Measurements from ENCODE around the gene ART5. TPM values are rescaled to one million over a fixed set of nuclear protein-coding genes. Genes with fewer than 3 reads are reported as not detected.

Gene ART5
- total RNA-seq, 1 experiment from 2014 or later: not detected

- H3K79me2 ChIP-seq (ENCODE audit: low read depth): no peaks in the 10 kb centered on the region
- TF ChIP-seq CTCF (conservative IDR thresholded peaks at IDR 0.05) (no peak), EZH2 (IDR thresholded peaks at IDR 0.05; ENCODE audit: low read depth) (no peak)
- H3K27ac ChIP-seq: no peak overlapping the region
- ChIA-PET CTCF (no interaction called here), POLR2A (ENCODE audit: unreplicated experiment) (no interaction called here)
- H3K9me2 ChIP-seq (ENCODE audit: insufficient read depth): no peaks in the 10 kb centered on the region
- intact Hi-C loops (cut with micrococcal nuclease; ENCODE audit: unreplicated experiment): no loop called here
- no peaks in the 10 kb centered on the region for H3K27me3 ChIP-seq (ENCODE audit: insufficient read depth, low read depth)
- H3F3A ChIP-seq (ENCODE audit: insufficient read depth, low read depth): no peaks in the 10 kb centered on the region
- no peaks in the 10 kb centered on the region for H3K9me3 ChIP-seq (ENCODE audit: insufficient read depth, low read depth)
- no peaks in the 10 kb centered on the region for H3K36me3 ChIP-seq (ENCODE audit: low read depth)
- no peak overlapping the region for H2AFZ ChIP-seq
- H3K4me2 ChIP-seq: no peak overlapping the region
- no peak for DNase-seq
- no peaks in the 10 kb centered on the region; the same call in 1 of the 2 replicates for H3K4me1 ChIP-seq (replicated peaks; ENCODE audit: insufficient read depth)
- no peaks in the 10 kb centered on the region for H4K20me1 ChIP-seq (ENCODE audit: insufficient read depth)
- no peak overlapping the region for H3K4me3 ChIP-seq
- BruUV-seq (replicated peaks): no TSS peak
These were observed 601 bp downstream of the ART5 start for GRCh38 chr11:3641191-3641590.

- Histone ChIP-seq H3K4me1 (replicated peaks; ENCODE audit: insufficient read depth) (no peaks in the 10 kb centered on the region; the same call in 1 of the 2 replicates), H3K27me3 (ENCODE audit: insufficient read depth, low read depth) (no peaks in the 10 kb centered on the region), H3F3A (ENCODE audit: insufficient read depth, low read depth) (no peaks in the 10 kb centered on the region), H3K4me2 (no peak overlapping the region), H3K79me2 (ENCODE audit: low read depth) (no peaks in the 10 kb centered on the region), H4K20me1 (ENCODE audit: insufficient read depth) (no peaks in the 10 kb centered on the region), H3K4me3 (no peak overlapping the region), H3K9me3 (ENCODE audit: insufficient read depth, low read depth) (no peaks in the 10 kb centered on the region), H3K36me3 (ENCODE audit: low read depth) (no peaks in the 10 kb centered on the region), H3K9me2 (ENCODE audit: insufficient read depth) (no peaks in the 10 kb centered on the region), H3K27ac (no peak overlapping the region), H2AFZ (no peak overlapping the region)
- no peak for TF ChIP-seq CTCF (conservative IDR thresholded peaks at IDR 0.05)
- no peak for TF ChIP-seq EZH2 (IDR thresholded peaks at IDR 0.05; ENCODE audit: low read depth)
- BruUV-seq (replicated peaks): no TSS peak
- DNase-seq: no peak
- ChIA-PET CTCF (no interaction called here), POLR2A (ENCODE audit: unreplicated experiment) (no interaction called here)
- intact Hi-C loops (cut with micrococcal nuclease; ENCODE audit: unreplicated experiment): no loop called here
These were observed 2.0 kb downstream of the ART5 start for GRCh38 chr11:3639841-3640240.

GRCh38 chr11:3638513-3638912 is 3.3 kb downstream of the ART5 start:
- Histone ChIP-seq H4K20me1 (ENCODE audit: insufficient read depth) (no peaks in the 10 kb centered on the region), H3K9me3 (ENCODE audit: insufficient read depth, low read depth) (no peaks in the 10 kb centered on the region), H3K27me3 (ENCODE audit: insufficient read depth, low read depth) (no peaks in the 10 kb centered on the region), H2AFZ (no peak overlapping the region), H3K4me2 (no peak overlapping the region), H3K9me2 (ENCODE audit: insufficient read depth) (no peaks in the 10 kb centered on the region), H3K27ac (no peak overlapping the region), H3K4me3 (no peak overlapping the region), H3K36me3 (ENCODE audit: low read depth) (no peaks in the 10 kb centered on the region), H3F3A (ENCODE audit: insufficient read depth, low read depth) (no peaks in the 10 kb centered on the region), H3K4me1 (replicated peaks; ENCODE audit: insufficient read depth) (no peaks in the 10 kb centered on the region; the same call in 1 of the 2 replicates), H3K79me2 (ENCODE audit: low read depth) (no peaks in the 10 kb centered on the region)
- DNase-seq: no peak
- BruUV-seq (replicated peaks): no TSS peak
- CTCF ChIA-PET: no interaction called here
- TF ChIP-seq EZH2 (IDR thresholded peaks at IDR 0.05; ENCODE audit: low read depth) (no peak), CTCF (conservative IDR thresholded peaks at IDR 0.05) (no peak)
- intact Hi-C loops (cut with micrococcal nuclease; ENCODE audit: unreplicated experiment): no loop called here
- POLR2A ChIA-PET (ENCODE audit: unreplicated experiment): no interaction called here

Data from PC-9 (cell line).